ENCODE data around the gene CDH13.

The CDH13 gene

DNA sequence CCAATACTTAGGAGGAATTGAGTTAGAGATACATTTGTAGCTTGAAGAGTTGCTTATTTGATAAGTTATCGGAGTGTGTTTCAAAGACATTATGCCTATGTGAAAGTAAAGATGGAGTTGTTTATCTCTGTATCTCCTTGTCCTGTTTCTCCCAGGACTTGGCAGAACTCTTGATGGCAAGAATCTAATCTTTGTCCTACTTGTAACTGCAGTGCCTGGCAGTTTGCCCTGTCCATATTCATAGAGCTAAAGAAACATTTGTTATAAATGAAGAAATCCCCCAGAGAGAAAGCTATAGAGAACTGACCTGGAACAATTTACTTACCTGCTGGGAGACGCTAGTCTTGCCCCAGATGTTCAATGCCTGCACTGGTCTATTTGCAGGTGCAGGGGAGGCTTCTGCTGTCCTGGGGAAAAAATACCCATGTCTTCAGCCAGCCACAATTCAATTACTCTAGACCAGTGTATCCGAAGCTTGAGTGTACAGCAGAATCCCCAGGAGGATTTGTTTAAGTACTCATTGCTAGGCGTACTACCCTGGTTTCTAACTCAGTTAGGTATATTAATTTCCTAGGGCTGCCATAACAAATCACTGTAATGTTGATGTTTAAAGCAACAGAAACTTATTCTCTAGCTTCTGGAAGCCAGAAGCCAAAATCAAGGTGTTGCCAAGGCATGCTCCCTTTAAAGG is 771.0 kb downstream of the CDH13 start:
- no peak for DNase-seq

DNA sequence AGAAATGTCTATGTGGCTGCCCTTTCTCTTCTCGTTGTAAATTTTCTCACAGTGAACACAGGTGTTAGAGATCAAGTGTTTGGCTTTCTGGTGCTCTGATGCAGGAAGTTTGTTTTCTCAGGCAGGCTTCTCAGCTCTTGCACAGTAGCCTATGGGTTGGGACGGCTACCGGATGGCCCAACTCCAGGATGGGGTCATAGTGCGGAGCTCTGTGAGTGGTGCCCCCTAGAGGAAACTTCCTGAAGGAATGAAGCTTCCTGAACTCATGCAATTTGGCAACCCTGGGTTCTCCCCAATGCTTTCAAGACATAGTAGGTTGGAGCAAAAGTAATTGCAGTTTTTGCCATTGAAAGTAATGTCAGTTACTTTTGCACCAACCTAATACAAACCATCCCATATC is 773.5 kb downstream of the CDH13 start:
- DNase-seq = no peak

DNA sequence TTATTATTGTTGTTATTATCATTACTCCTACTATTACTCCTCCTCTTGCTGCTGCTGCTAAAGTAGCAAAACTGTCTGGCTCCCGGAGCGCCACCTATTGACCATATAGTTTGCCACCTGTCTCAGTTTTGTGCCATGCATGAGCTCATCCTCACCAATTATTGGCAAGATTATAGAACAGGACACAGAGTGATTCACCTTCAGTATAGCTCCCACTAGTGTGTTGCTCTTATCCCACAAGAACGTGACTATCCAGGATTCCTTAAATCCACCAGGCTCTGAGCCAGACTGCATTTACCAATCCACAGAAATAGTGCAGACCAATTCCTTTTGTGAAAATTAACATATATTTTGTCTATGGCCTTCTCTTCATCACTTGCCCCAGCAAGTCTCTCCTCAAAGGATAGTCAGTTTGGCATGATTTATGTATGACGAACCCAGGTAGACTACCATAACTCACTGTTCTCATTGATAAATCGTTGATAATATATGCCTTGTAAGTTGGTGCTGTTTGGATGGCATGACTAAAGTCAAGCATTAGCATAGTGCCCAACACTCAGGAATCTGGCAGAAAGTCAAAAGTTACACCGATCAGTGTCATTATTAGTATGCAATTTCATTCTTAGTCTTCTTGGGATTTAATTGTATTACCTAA is 775.5 kb downstream of the CDH13 start:
- DNase-seq = no peak

DNA sequence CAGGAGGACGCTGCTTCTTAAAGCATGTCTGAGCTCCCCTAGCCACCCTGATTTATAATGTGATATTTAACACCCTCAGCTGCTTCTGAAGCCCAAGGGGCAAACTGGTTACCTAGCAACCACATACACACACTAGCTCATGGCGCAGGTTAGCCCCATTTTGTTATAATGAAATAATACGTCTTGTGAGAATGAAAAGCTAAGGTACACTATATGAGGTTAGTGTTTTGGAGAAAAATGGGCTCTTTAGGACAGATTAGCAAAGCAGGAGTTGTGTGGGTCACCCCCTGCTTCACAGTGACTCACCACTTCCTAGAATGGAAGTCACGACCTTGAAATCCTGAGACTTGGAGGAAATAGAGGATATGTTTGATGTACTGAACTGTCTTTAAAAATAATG is 776.2 kb downstream of the CDH13 start:
- DNase-seq = no peak

DNA sequence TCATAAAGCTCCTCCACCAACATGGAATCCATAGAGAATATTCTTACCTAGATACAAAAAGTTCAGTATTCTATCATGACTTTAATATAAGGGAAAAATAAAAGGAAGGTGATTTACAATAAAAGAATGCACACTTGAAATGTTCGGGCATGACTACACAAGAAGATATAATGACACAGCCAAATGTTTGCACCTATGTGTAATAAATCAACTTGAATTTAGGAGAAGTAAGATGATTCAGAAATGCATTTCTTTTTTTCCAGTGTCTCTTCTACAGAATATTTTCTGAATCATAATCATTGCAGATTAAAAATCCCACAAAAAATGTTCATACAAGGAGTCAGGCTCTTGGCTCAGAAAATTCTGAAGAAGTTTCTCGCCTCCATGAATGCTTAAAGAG is 777.0 kb downstream of the CDH13 start:
- no peak for DNase-seq

DNA sequence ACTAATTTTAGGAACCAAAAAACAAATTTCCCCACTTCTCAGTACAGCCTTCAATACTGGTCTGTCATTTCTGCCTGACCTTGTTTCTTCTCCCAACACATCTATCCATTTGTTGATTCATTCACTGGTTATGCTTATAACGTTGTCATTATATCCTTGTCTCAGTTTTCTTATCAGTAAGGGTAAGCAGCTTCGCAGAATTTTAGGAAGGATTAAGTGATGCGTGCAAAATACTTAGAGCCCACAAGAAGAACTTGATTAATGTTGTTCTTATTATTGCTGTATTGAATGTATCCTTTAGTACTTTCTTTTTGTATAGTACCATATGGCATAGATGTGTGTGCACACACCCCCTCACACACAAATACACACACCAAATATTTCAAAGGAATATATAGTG is 777.5 kb downstream of the CDH13 start:
- no peak for DNase-seq

DNA sequence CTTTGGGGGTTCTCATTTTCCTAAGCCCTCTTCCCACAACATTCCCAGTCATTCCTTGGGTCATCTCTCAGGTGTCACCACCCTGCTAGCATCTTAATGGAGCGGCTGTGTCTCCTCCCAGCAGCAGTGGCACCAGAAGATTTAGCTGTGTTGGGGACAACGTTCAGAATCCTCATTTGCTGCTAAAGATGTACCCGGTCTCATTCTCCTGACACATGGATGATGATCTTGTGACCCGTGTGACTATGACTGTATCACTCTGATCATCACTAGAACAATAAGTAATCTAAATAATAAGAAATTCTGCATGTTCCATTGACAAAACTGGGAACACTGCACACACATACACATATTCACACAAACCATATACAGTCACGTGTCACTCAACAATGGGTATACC is 781.2 kb downstream of the CDH13 start:
- DNase-seq = no peak

DNA sequence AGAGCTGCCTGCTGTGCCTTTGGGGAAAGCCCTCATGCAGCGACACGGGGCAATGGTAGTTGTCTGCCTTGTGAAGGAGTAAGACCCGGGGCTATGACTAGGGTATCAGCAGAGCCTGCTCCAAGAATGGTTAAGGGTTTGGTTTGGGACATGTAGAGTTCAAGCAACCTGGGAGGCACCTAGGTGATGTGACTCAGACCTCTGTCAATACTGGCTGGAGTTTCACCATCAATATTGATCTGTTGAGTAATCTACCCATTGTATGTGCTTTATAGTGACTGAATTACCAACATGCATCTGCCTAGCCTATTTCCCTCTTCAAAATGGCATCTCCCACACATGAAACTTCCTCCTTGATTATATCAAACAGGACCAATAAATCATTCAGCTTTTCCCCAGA is 782.6 kb downstream of the CDH13 start:
- no peak for DNase-seq

DNA sequence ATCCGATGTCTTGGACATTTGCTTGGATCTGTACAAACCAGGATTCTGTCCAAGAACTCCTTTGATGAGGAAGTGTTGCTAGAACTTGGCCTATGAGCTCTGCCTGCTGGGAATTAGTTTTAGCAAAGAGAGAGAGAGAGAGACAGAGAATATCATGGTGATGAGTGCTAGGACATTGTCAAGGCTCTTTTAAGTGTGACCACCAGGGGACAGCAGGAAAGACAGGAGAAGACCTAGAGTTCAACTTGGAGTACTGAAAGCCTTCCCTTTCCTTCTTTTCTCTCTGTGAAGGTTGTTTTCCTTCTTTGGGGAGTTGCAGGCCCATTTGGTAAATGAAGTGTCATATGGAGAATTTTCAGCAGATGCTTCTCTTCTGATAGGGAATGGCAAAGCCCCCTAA is 791.8 kb downstream of the CDH13 start:
- DNase-seq = no peak

DNA sequence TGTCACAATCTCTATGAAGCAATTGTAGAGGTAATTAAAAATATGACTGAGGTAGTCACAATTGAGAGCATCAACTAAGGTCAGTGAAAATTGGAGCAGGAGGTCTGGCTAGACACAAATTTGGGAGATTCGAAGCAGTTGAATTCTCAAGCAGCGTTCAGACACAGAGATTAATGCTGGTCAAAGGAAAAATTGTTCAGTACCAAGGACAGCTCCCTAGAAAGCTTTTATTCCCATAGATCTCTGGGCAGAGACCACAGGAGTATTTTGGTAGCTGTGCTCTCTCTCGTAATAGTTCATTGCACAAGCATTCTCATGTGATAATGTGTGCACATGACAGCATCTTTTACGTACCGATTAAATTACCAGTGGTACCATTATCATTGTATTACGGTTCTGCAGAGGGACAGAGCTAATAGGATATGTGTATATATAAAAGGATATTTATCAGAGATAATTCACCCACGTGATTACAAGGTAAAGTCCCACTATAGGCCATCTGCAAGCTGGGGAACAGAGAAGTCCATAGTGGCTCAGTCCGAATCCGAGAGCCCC is 793.5 kb downstream of the CDH13 start:
- no peak for DNase-seq

DNA sequence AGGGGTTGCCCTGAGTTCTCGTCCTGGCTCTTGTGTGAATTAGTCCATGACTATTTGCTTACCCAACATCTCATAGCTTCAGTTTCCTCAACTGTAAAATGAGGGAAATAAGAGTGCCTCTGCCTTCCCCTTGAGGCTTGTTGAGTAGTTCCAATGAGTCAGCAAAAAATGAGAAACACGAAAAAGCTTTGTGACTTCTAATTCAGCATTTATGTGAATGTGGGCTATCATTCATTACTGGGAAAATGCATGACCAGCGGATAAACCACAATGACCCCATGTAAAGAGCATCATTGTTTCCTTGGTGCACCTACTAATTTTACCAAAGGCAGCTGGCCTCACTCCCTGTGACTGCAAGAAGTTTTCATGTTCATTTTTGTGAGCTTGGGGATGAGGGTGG is 806.4 kb downstream of the CDH13 start:
- DNase-seq = no peak

DNA sequence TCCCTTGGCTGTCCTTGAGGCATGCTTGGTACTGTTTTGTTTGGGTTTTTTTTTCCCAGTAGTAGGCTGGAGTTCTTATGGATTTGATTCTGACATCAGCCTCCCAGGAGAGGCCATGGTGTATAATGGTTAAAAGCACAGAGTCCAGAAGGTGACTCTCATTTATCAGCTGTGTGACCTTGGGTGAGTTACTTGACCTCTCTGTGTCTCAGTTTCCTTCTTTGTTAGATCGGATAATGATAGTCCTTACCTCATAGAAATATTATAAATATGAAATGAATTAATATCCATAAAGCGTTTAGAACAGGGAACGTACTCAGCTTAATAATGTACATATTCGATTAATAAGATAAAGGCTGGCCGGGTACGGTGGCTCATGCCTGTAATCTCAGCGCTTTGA is 810.3 kb downstream of the CDH13 start:
- DNase-seq = no peak

DNA sequence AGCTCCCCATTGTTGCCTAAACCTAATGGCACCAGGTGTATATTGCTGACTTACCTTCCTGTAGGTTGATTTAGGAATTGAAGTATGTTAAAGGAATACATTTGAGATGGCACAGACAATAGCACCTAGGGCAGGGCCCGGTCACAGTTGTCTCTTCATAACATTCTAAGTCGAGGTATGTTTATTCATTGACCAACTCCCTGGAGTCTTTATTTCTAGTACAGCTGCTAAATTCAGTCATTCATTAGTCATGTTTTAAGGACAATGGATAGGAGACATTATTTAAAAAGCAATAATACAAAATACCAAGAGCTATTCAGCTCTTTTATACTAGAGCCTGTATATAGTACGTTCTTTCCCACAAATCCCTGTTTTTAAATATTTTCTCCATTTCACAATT is 811.6 kb downstream of the CDH13 start:
- no peak for DNase-seq

DNA sequence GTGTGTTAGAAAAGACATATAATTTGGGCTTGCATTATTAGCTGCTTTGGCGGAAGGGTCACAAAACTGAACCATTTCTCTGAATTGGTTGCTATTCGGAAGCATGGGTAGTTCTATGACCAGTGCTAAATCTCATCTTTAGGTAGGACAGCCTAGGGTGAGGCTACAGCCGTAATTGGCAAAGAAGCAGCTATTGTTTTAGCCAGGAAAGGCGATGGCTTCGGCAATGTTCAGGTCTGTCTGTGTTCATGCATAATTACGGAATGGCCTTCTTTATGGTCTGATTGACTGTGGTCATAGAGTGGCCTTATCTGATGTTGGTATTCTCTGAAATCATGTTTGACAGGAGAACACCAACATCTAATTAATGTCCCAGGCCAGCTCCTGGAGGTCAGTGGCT is 812.6 kb downstream of the CDH13 start:
- DNase-seq = no peak

DNA sequence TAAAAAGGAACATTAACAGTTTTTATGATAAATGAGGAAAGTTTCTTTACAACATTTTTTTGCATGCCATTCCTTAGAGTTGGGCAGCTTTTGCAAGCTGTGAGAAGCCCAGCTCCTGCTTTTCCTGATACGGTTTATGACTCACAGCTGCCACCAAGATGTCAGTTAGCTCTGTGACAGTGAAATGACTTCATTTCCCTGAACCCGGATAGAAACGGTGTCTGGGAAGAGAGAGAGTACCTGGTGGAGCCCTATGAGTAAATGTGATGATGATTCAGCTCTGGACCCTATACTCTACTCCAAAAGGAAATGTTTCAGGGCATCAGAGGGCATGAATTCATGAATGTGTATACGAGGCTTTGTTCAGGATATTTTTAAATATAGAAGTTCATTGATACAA is 814.7 kb downstream of the CDH13 start:
- no peak for DNase-seq

DNA sequence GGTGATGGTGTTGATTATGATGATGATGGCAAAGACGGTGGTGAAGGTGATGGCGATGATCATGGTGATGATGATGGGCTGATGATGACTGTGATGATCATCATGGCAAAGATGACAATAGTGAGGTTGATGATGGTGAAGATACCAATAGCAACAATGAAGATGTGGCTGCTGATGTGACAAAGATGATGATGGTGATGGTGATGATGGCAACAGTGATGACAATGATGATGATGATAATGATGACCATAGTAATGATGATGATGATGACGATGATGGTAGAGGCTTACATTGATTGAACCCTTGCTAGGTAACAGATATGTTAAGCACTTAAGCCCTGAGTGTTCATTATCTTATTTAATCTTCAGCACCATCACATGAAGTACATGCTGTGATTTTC is 817.2 kb downstream of the CDH13 start:
- no peak for DNase-seq

DNA sequence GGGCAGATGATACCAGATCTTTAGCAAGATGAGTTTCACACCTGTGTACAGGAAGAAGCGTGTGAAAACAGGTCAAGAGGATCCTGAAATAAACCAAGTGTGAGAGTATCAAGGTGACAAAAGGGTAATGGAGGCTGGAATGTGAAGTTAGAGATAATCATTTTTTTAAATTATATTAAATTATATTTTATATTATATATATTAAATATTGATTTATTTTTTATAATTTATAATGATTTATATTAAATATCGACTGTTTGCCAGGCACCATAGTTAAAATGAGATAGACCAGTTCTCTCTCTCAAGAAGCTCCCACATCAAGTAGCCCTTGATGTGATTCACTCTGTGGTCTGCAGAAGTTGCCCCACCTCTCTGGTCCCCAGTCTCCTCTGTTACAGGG is 820.8 kb downstream of the CDH13 start:
- DNase-seq = no peak

DNA sequence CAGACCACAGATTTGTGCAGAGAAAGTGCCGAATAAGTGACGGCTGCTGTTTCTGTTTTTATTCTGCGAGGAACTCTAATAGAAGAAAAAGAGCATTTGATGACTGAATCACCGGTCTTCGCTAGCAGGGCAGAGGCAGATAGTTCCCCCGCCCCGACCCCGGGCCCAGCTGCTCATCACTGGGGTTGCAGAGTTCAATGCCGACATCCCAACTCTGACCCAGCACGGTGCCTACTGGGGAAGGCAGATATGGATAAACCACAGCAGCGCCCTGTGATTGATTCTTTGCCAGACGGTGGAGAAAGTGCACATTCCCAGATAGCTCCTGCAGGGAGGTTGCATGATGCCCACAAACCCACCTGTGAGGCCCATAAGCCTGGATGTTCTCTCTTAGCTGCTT is 823.1 kb downstream of the CDH13 start:
- no peak for DNase-seq

DNA sequence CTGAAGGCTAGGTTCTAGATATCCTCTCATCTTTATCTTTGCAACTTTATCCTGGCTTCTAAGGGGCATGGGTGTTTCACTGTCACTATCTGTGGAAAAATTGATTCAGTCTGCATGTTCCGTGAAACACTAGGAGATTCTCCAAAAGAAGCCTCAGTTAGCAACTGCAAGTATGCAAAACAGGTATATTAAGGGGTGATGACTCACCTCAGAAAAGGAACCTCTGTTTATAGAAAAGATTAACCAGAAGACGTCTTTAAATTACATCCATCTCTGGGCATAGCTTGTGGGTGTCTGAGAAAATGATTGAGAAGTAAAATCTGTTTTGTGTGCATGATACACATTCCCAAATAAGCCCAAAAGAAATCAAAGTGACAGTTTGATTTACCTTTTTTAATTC is 827.2 kb downstream of the CDH13 start:
- no peak for DNase-seq

DNA sequence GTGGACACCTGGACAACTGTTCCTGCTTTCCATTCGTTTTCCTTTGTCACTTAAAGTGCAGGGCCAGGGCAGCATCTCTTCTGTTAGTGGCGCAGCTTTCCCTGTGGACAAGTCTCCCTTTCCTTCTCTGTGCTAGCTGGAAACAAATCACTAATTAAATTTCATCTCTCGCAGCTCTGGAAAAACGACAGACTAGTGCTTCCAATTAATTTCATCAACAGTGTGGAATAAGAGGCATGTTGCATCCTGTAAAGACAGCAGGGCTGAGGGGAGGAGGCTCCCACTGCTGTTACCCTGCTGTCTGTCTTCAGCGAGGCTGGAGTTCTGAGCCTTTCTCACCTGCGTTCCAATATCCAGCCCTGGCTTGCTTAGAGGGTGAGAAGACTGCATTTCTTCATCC is 828.9 kb downstream of the CDH13 start:
- DNase-seq = no peak

DNA sequence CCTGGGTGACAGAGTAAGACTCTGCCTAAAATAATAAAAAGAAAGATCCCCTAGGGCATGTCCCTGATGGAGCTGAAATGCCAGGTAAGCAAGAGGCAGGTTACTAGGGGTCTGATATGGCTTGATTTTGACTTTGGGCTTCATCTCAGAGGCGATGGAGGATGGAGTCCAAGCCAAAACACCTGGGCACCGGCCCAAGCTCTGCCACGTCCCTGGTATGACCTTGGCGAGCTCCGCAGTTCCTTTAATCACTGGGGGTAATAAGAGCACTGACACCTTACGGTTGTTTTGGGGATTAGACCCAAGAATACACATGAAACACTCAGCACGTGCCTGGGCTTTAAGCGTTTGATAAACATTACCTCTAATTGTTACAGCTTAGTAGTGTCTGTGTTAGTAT is 830.2 kb downstream of the CDH13 start:
- no peak for DNase-seq

DNA sequence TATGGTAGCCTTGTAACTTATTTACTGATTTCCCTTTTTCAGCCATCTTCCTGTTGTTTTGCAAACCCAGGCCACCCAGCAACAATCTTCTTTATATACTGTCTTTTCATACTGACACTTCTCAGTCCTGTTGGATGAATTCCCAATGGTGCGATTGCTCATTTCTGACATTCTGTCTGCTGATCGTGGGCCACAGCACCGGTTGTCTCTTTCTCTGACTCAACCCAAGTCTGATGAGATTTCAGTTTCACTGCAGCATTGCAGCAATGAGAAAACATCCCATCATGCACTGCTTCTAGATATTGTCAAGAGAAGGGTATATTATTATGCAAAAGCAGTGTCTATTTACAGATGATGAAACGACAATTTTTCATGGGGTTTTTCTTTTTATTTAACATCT is 831.8 kb downstream of the CDH13 start:
- no peak for DNase-seq

DNA sequence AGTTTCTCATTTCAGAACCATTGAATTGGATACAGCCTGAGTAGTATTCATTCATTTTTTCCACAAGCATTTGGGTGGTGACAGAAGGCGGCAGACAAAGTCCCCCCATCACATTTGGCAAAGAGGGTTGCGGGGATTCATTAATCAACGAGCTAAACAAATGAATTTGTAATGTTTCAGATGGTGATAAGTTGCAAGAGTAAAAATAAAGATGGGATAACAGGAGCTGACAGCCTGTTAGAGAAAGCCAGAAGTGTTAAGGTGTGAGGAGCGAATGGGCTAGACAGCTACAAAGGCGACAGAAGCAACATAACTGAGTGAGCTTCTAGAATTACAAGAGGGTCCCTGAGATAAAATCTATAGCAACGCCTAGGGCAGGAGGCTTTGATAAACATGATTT is 838.2 kb downstream of the CDH13 start:
- no peak for DNase-seq

DNA sequence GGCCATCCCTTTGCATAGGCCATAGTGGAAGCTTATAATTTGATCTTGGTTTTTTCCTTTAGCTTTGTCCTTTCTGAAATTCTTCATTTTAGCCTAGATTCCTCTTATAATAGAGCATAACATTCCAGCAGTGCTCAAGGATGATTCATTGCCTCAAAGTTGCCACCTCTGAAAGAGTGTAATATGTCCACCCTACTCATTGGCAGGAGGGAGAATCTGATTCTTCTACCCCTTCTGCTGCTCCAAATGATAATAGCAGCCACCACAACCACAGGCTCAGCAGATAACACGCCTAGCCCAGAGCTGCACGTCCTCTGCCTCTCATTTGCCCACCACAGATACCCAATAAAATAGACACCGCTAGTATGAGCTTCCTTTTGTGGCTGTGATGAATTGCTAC is 843.6 kb downstream of the CDH13 start:
- DNase-seq = no peak

Measured in NCI-H345 (cell line).